A549 (cell line): ENCODE results near the gene RAD51AP2. TPM values are rescaled to one million over a fixed set of nuclear protein-coding genes. Genes with fewer than 3 reads are reported as not detected.

Experiments used
- ATAC-seq, 2 experiments: fragments of 200-7000 bp in 1 of 2; fragments of >200 bp in 1 of 2; cut with Nextera tagmentation in 1 of 2; cut with Tn5 transposase in 1 of 2; 3 replicates each; pipeline versions ENCODE4 v1.8.0 to v1.9.1; 2018 to 2020; ENCODE audit warnings: mild to moderate bottlenecking in 1 of 2, moderate library complexity in 1 of 2
- CTCF ChIA-PET: fragments of 300-600 bp; sonication (Branson Sonifier 250); formaldehyde crosslinking; extraction: SDS; loops from one replicate; lab custom pipeline; 2021; ENCODE audit warnings: antibody characterized with exemption, inconsistent platforms; lab: Yijun Ruan, JAX
- POLR2A ChIA-PET: fragments of 350-600 bp; formaldehyde crosslinking; extraction: SDS; loops from one replicate; lab custom pipeline; 2021; ENCODE audit warnings: antibody characterized with exemption, inconsistent platforms; lab: Yijun Ruan, JAX
- DNase-seq, 2 experiments: peaks; one replicate each; pipeline versions ENCODE4 v3.0.0 to v3.0.0-alpha.2; 2011 to 2016; ENCODE audit warnings: low read depth in 1 of 2, low spot score in 1 of 2
- FAIRE-seq: peaks from 2 replicates; lab custom pipeline; 2011; peaks lifted over from hg19 to GRCh38; lab: Jason Lieb, UNC
- H3K27ac ChIP-seq, 2 experiments: fragments of >200 bp; sonication (Bioruptor Twin); formaldehyde crosslinking; 3 replicates each; pipeline ENCODE4 v1.5.1; 2016 to 2017
- H3K4me1 ChIP-seq: fragments of >200 bp; sonication (Bioruptor Twin); formaldehyde crosslinking; 3 replicates; pipeline ENCODE4 v1.6.1; 2016
- H3K4me2 ChIP-seq: fragments of >200 bp; sonication (Bioruptor Twin); formaldehyde crosslinking; 3 replicates; pipeline ENCODE4 v1.6.1; 2016
- H3K4me3 ChIP-seq: fragments of >200 bp; sonication (Bioruptor Twin); formaldehyde crosslinking; 3 replicates; pipeline ENCODE4 v1.5.1; 2016
- H3K9me3 ChIP-seq: fragments of >200 bp; sonication (Bioruptor Twin); formaldehyde crosslinking; 3 replicates; pipeline ENCODE4 v1.6.1; 2016
- CBX8 ChIP-seq: fragments of 200-600 bp; sonication (generic); IDR thresholded peaks from 2 replicates; pipeline ENCODE4 v1.6.1; 2016
- CHD4 ChIP-seq: fragments of 200-600 bp; sonication (generic); IDR thresholded peaks from 2 replicates; pipeline ENCODE4 v1.6.1; 2016; ENCODE audit warnings: antibody characterized with exemption, mild to moderate bottlenecking, borderline replicate concordance
- ESRRA ChIP-seq: fragments of 150-350 bp; IDR thresholded peaks from 2 replicates; pipeline ENCODE4 v1.6.1; 2014; ENCODE audit warnings: mild to moderate bottlenecking, low read length, borderline replicate concordance
- FOSB ChIP-seq: fragments of 250-450 bp; sonication (Bioruptor Pico); IDR thresholded peaks from 2 replicates; pipeline ENCODE4 v1.5.0; 2020; ENCODE audit warnings: mild to moderate bottlenecking, moderate library complexity
- FOSL2 ChIP-seq, 2 experiments: fragments of 450-650 bp in 1 of 2; fragments of >200 bp in 1 of 2; sonication (Bioruptor Twin) in 1 of 2; formaldehyde crosslinking; IDR thresholded peaks; 2 replicates each; pipeline versions ENCODE4 v1.5.0 to v1.6.1; 2016 to 2020; ENCODE audit warnings: mild to moderate bottlenecking in 1 of 2, moderate library complexity in 1 of 2
- FOXS1 ChIP-seq: fragments of 250-450 bp; sonication (Bioruptor Pico); IDR thresholded peaks from 2 replicates; pipeline ENCODE4 v1.5.0; 2020; ENCODE audit warnings: mild to moderate bottlenecking, moderate library complexity
- HDAC2 ChIP-seq: fragments of 200-600 bp; sonication (generic); IDR thresholded peaks from 2 replicates; pipeline ENCODE4 v1.6.1; 2016
- HMGXB4 ChIP-seq: fragments of 250-450 bp; sonication (Bioruptor Pico); IDR thresholded peaks from 2 replicates; pipeline ENCODE4 v1.5.0; 2021; ENCODE audit warnings: mild to moderate bottlenecking, moderate library complexity, borderline replicate concordance
- HOXA7 ChIP-seq: fragments of 250-450 bp; sonication (Bioruptor Pico); IDR thresholded peaks from 2 replicates; pipeline ENCODE4 v1.5.0; 2020; ENCODE audit warnings: mild to moderate bottlenecking, moderate library complexity
- KDM1A ChIP-seq: fragments of 200-600 bp; sonication (generic); IDR thresholded peaks from 2 replicates; pipeline ENCODE4 v1.6.1; 2016; ENCODE audit warnings: low read depth, mild to moderate bottlenecking
- NR3C1 ChIP-seq: fragments of >200 bp; sonication (Bioruptor Twin); formaldehyde crosslinking; IDR thresholded peaks from 3 replicates; pipeline ENCODE4 v1.6.1; 2017
- PHF8 ChIP-seq: fragments of 200-600 bp; sonication (generic); IDR thresholded peaks from 2 replicates; pipeline ENCODE4 v1.6.1; 2016; ENCODE audit warnings: low read depth, mild to moderate bottlenecking, antibody characterized with exemption, moderate library complexity, borderline replicate concordance
- POLR2A ChIP-seq: IDR thresholded peaks from 2 replicates; pipeline ENCODE4 v1.6.1; 2012; ENCODE audit warnings: mild to moderate bottlenecking, low read length
- POLR2AphosphoS2 ChIP-seq: conservative IDR thresholded peaks from 2 replicates; pipeline ENCODE4 v1.6.1; 2012; ENCODE audit warnings: low read length, improper control_type of control experiment, inconsistent platforms
- RARB ChIP-seq: fragments of 250-450 bp; sonication (Bioruptor Pico); IDR thresholded peaks from 2 replicates; pipeline ENCODE4 v1.8.0; 2021; ENCODE audit warnings: mild to moderate bottlenecking, moderate library complexity
- RNF2 ChIP-seq: fragments of 200-600 bp; sonication (generic); IDR thresholded peaks from 2 replicates; pipeline ENCODE4 v1.6.1; 2016; ENCODE audit warnings: low read depth, mild to moderate bottlenecking, antibody characterized with exemption, moderate library complexity, borderline replicate concordance
- SMC3 ChIP-seq: fragments of >200 bp; sonication (Bioruptor Twin); formaldehyde crosslinking; IDR thresholded peaks from 3 replicates; pipeline ENCODE4 v1.6.1; 2018; ENCODE audit warnings: inconsistent platforms
- ZFP36 ChIP-seq: fragments of 450-650 bp; IDR thresholded peaks from 2 replicates; pipeline ENCODE4 v1.6.1; 2014; ENCODE audit warnings: borderline replicate concordance; ENCODE audit not compliant: partially characterized antibody
- ZNF302 ChIP-seq: fragments of 250-450 bp; sonication (Bioruptor Pico); IDR thresholded peaks from 2 replicates; pipeline ENCODE4 v1.9.0; 2021; ENCODE audit warnings: inconsistent platforms, mild to moderate bottlenecking, moderate library complexity
- WGBS: methylation state at CpG from one replicate; pipeline ENCODE4 v1.1.6; 2017; ENCODE audit errors: missing lambda C conversion rate; 5-methylcytosine and 5-hydroxymethylcytosine counted together
- polyA plus RNA-seq, 4 experiments: library from polyadenylated mRNA; depleted of rRNA in 3 of 4; stranded (reverse); fragments of >200 nt; fragmentation: RNase III in 1 of 4; extraction: RNeasy Plus Mini Kit Qiagen cat#74134 plus additional on column Dnase treatment in 1 of 4; gene quantifications; 2 replicates in 3 of 4; 3 replicates in 1 of 4; pipeline ENCODE4 v1.2.3, GENCODE V29; 2011 to 2017
- TF ChIP-seq, protein P1 (sequence below): fragments of >200 bp; sonication (Bioruptor Twin); formaldehyde crosslinking; IDR thresholded peaks from 2 replicates; pipeline ENCODE4 v1.6.1; 2016
- TF ChIP-seq, protein P2 (sequence below): IDR thresholded peaks from 2 replicates; pipeline ENCODE4 v1.6.1; 2012; ENCODE audit warnings: low read depth, borderline replicate concordance

RAD51AP2 gene
- polyA plus RNA-seq, 2 of the 4 experiments (the other 2 are of a cell fraction) = not detected

GRCh38 chr2:17538022-17538843, 20.0 kb upstream of the RAD51AP2 start:
- Histone ChIP-seq H3K9me3 (no peaks in the 10 kb centered on the region), H3K4me2 (peak overlapping the region; percentile 85), H3K4me3 (peak overlapping the region; percentile 39), H3K27ac (no peak overlapping the region), H3K4me1 (0 out of 3 replicates have a peak, but pooled peaks cover 3% of the 10 kb centered on the region)
- DNase-seq (peak in 1 of 2 experiments; percentile 20), ATAC-seq (peak; percentile 31 to 43; a peak in 4 of 6 replicates), FAIRE-seq (no peak)
- TF ChIP-seq RNF2 = peak; percentile 68; the same call in 1 of the 2 replicates
- TF ChIP-seq FOXS1 (CRISPR knock-in tag) = no peak
- ChIA-PET POLR2A (no interaction called here), CTCF (interaction anchor here (1.3 kb wide), 1 partner anchor 108 kb away, joined by 5 read pairs; no protein-coding TSS in a partner anchor)
- 20% methylated on average over 30 of the region's 30 CpGs for WGBS

GRCh38 chr2:17536416-17536815, 18.2 kb upstream of the RAD51AP2 start:
- WGBS = 38% methylated on average over 2 of the region's 2 CpGs
- Histone ChIP-seq H3K27ac (no peak overlapping the region), H3K4me3 (no peak overlapping the region), H3K4me1 (0 out of 3 replicates have a peak, but pooled peaks cover 3% of the 10 kb centered on the region), H3K4me2 (no peak overlapping the region), H3K9me3 (no peaks in the 10 kb centered on the region)
- FAIRE-seq (no peak), ATAC-seq (no peak), DNase-seq (no peak)
- no peak for TF ChIP-seq RNF2
- no peak for TF ChIP-seq NR3C1
- TF ChIP-seq ZNF302 (CRISPR knock-in tag) = no peak
- TF ChIP-seq CBX8 = no peak
- no peak for TF ChIP-seq HOXA7 (CRISPR knock-in tag)
- TF ChIP-seq FOXS1 (CRISPR knock-in tag) = no peak
- TF ChIP-seq ZFP36 = no peak
- TF ChIP-seq KDM1A = no peak
- TF ChIP-seq, protein P1, sequence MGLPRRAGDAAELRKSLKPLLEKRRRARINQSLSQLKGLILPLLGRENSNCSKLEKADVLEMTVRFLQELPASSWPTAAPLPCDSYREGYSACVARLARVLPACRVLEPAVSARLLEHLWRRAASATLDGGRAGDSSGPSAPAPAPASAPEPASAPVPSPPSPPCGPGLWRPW = no peak
- no peak for TF ChIP-seq POLR2AphosphoS2
- no peak for TF ChIP-seq RARB (CRISPR knock-in tag)
- no peak for TF ChIP-seq ESRRA
- TF ChIP-seq HDAC2 = no peak
- no peak for TF ChIP-seq CHD4
- TF ChIP-seq, protein P2, sequence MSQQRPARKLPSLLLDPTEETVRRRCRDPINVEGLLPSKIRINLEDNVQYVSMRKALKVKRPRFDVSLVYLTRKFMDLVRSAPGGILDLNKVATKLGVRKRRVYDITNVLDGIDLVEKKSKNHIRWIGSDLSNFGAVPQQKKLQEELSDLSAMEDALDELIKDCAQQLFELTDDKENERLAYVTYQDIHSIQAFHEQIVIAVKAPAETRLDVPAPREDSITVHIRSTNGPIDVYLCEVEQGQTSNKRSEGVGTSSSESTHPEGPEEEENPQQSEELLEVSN = no peak
- no peak for TF ChIP-seq POLR2A
- TF ChIP-seq FOSL2 (IDR thresholded peaks at IDR 0.05) = no peak
- no peak for TF ChIP-seq FOSL2 (CRISPR knock-in tag; IDR thresholded peaks at IDR 0.05)
- no peak for TF ChIP-seq FOSB (CRISPR knock-in tag)
- no peak for TF ChIP-seq HMGXB4 (CRISPR knock-in tag)
- TF ChIP-seq PHF8 = no peak
- POLR2A ChIA-PET = no interaction called here
- CTCF ChIA-PET = no interaction called here

DNA sequence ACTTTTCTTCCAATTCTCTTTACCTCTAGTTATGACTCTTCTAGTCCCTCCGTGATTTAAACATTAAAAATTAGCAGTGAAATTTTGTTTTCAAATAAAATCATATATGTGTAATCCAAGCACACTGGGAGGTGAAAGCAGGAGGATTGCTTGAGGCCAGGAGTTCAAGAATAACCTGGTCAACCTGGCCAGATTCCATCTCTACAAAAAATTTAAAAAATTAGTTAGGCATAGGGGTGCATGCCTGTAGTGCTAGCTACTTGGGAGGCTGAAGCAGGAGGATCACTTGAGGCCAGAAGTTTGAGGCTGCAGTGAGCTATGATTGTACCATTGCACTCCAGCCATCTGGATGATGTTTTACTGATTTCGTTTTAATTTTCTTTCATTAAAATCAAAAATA, 15.3 kb upstream of the RAD51AP2 start:
- Histone ChIP-seq H3K4me1 (no peaks in the 10 kb centered on the region), H3K4me3 (no peak overlapping the region), H3K27ac (no peak overlapping the region), H3K4me2 (no peak overlapping the region), H3K9me3 (no peaks in the 10 kb centered on the region)
- DNase-seq (no peak), FAIRE-seq (no peak), ATAC-seq (no peak)
- no peak for TF ChIP-seq FOXS1 (CRISPR knock-in tag)
- no peak for TF ChIP-seq HDAC2
- no peak for TF ChIP-seq SMC3
- no peak for TF ChIP-seq KDM1A
- TF ChIP-seq CHD4 = no peak
- ChIA-PET POLR2A (no interaction called here), CTCF (no interaction called here)
- 2% methylated on average over 2 of the region's 2 CpGs for WGBS
